Measurements from ENCODE around the gene MATN1.

- TF ChIP-seq MAX (CRISPR knock-in tag; IDR thresholded peaks at IDR 0.05) (no peak), ATF2 (CRISPR knock-in tag; IDR thresholded peaks at IDR 0.05; ENCODE audit: borderline replicate concordance, low read depth) (no peak), CTCF (IDR thresholded peaks at IDR 0.05) (no peak), NR3C1 (CRISPR knock-in tag; conservative IDR thresholded peaks at IDR 0.05; ENCODE audit: low read depth) (no peak), E2F4 (CRISPR knock-in tag; IDR thresholded peaks at IDR 0.05; ENCODE audit: borderline replicate concordance, low read depth) (no peak), IRF1 (CRISPR knock-in tag; IDR thresholded peaks at IDR 0.05) (no peak), JUN (CRISPR knock-in tag; IDR thresholded peaks at IDR 0.05) (no peak), ELF4 (CRISPR knock-in tag; IDR thresholded peaks at IDR 0.05; ENCODE audit: low read depth) (no peak), JAZF1 (CRISPR knock-in tag; IDR thresholded peaks at IDR 0.05) (no peak), FOXJ3 (CRISPR knock-in tag; IDR thresholded peaks at IDR 0.05; ENCODE audit: borderline replicate concordance) (no peak), RELA (CRISPR knock-in tag; IDR thresholded peaks at IDR 0.05; ENCODE audit: borderline replicate concordance) (no peak), ATF3 (CRISPR knock-in tag; conservative IDR thresholded peaks at IDR 0.05) (no peak), STAT6 (CRISPR knock-in tag; conservative IDR thresholded peaks at IDR 0.05; ENCODE audit: low read depth) (no peak), ZNF416 (CRISPR knock-in tag; IDR thresholded peaks at IDR 0.05) (no peak)
These were observed 47.6 kb upstream of the MATN1 start for GRCh38 chr1:30771005-30771404.

Data from WTC11 (cell line).